Putamen (tissue), 1 donor: ENCODE results near the gene FAM184A.

ENCODE experiments used
- DNase-seq: peaks from one replicate; pipeline ENCODE4 v3.0.0-alpha.2; 2016; ENCODE audit warnings: low spot score

The FAM184A gene

DNA sequence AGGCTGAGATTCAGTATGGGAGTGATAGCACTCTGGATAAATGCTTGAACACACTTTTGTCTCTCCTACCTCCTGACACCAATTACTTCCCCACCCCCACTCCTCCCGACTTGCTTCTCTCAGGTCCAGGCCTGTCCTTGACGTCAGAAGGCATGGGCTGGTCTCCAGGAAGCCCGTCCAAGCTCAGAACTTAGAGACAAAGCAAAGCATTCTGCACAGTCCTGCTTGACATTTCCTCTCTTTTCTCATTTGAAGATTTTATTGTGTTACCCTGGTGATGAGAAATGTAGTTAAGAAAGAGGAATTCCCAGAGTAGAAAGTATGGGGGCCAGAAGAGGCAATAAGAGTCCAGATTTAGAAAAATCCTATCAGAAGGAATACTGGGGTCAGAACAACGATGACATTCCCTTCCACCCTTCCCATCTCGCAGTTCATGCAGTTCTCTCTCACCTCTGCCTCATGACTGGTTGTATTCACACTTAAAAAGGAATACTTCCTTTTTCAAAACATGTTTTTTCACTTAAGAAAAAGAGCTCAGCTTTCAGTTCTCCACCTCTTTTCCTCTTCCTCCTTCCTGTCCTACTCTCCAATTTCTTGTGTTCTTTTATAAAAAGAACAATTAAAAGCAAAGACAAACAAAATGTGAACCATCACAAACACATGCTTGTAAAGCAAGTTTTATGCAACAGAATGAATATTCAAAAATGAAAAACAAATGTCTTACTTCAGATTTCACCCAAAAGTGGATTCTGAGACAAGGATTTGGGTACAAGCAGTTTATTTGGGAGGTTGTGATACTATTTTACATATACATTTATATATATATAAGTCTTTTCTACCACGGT lies 18.5 kb upstream of the FAM184A start:
- DNase-seq: peak; percentile 80

DNA sequence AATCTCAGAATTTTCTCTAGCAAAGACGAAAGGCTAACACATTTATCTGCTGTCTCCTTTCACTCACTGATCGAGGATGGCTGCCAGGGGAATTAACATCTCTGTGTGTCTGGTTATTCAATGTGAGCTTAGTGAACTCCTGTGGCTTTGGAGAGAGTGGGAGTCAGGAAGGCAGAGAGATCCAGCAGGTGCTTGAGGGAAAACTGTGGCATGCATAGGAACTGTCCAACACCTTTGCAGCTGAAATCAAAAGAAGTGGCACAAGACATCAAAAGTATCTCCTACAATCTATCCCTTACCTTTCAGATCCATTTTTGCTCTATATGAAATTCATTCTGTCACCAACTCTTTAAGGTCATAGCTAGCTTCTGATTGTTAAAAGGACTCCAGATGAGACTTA lies 11.8 kb upstream of the FAM184A start:
- no peak for DNase-seq

DNA sequence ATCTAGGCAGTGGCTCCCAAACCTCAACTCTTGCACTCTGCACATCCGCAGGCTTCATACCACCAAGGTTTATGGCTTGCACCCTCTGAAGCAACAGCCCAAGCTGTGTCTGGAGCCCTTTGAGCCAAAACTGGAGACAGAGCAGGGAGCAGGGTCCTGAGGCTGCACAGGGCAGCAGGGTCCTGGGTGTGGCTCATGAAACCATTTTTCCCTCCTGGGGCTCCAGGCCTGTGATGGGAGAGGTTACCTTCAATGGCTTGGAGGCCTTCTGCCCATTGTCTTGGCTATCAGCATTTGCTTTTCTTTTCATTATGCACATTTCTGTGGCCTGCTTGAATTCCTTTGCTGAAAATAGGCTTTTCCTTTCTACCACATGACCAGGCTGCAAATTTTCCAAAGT lies 6.3 kb upstream of the FAM184A start:
- no peak for DNase-seq

DNA sequence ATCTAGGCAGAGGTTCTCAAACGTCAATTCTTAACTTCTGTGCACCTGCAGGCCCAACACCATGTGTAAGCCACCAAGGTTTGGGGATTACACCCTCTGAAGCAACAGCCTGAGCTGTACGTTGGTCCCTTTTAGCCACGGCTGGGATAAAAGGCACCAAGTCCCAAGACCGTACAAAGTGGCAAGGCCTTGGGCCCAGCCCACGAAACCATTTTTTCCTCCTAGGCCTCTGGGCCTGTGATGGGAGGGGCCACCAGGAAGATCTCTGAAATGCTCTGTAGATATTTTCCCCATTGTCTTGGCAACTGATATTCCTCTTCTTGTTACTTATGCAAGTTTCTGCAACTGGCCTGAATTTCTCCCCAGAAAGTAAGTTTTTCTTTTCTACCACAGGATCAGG lies 4.5 kb upstream of the FAM184A start:
- DNase-seq: no peak

DNA sequence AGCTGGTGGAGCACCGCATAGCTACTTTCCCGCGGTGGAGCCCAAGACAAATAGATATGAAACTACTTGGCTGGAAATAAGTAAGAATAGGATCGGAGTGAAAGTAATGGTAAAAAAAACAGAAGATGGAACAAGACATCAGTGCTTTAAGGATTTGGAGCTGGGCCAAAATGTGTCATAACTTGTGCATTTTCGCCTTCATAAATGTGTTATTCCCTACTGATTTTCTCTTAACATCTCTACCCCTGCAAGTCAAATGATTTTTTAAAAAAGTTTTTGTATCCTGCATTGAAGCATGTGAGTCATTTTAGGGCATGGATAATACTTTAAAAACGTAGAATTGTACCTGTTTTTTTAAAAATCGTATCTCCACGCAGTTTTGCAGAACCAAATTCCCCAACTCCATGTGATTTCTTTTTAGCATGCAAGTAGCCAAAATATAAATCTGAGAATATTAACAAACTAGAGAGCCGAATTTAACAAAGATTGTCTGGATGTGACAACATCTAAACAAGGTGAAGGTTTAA lies 882 bp upstream of the FAM184A start:
- DNase-seq: no peak

DNA sequence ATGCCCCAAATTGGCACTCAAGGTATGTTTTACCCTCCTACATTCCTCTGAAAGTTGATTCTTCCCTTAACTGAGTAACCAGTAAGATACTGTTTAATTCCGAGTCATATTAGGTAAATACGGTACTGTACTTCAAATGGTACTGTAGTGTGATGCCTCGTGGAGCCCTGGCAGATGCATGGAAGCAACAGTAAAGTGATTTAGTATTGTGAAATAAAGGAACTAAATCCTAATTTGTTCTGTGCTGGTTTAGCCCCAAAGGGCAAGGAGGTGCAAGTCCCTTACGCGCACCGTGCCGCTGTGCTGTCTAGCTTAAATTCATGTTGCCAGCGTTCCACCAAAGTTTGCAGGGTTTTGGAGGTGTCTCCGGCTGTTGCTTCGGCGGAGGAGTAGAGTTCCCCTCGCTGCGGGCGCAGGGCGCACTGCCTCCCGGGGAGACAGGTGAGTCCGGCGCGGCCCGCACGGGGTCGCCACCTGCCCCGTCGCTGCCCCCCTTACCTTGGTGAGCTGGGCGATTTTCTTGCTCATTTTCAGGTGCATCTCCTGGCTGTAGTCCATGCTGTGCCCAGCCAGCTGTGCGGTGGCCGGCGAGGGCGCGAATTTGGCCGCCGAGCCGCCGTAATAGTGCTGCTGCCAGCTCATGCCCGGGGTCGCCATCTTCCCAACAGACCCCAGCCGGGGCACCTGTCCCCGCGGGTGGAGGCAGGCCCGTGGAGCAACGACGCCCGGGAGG lies 655 bp downstream of the FAM184A start:
- peak; percentile 47 for DNase-seq

DNA sequence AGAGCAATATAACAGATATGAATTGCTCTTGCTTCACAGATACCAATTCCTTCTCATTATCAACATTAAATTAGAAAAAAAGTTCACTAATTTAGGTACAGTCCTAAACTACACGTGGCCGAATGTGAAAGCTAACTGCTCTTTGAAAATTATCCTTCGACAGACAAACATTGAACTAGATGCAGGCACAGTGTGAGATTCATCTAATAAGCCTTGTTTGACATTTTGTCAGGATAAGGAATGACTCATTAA lies 1.1 kb downstream of the FAM184A start:
- DNase-seq: no peak

DNA sequence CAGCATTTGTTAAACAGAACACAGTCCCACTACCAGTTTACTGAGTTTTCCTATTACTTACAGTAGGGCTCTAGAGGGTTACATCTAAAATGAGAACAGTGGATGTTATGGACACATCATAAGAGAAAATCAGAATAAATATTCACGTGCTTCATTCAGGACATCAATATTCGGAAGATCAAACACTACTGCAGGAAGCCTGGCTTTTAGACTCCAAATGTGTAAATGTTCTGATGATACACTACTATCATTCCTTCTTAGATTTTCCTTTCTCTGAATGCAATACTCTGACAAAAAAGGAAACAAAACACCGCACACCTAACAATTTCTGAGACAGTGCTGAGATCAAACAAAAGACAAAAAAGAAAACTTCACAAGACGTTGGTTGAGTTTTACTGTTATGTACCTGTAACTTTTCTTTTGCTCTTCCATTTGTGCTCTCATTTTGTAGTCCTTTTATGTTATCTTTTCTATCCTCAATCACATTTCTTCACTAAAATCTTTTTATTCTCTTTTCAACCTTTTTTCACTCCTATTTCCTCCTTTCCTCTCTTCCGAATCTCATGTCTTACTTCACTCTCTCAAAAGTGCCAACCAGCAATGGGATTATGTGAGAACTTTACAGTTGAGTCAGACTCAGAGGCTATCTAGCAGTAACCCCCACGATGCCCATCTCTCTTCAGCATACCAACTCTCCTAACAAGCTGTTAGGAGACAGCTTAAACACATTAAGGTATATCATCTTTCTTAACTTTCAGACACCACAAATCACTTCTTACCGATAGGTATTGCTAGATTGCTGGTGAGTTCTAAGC lies 1.7 kb downstream of the FAM184A start:
- DNase-seq: no peak

DNA sequence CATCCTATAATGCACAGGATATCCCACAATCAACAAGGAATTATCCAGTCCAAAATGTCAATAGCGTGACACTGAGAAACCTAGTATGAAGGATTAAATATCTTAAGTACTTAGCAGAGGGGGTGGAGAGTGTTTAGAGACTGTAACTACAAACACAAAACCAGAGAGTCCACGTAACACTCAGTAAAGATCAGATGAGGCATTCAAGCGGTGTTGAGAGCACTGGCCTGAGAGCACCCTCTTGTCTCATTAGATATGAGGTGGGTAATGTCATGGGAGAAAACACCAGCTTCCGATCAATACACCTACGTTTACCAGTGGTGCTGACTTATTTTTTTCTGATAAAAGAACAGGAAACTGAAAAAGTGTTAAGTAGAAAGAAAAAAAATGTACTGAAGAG lies 2.3 kb downstream of the FAM184A start:
- DNase-seq: no peak

DNA sequence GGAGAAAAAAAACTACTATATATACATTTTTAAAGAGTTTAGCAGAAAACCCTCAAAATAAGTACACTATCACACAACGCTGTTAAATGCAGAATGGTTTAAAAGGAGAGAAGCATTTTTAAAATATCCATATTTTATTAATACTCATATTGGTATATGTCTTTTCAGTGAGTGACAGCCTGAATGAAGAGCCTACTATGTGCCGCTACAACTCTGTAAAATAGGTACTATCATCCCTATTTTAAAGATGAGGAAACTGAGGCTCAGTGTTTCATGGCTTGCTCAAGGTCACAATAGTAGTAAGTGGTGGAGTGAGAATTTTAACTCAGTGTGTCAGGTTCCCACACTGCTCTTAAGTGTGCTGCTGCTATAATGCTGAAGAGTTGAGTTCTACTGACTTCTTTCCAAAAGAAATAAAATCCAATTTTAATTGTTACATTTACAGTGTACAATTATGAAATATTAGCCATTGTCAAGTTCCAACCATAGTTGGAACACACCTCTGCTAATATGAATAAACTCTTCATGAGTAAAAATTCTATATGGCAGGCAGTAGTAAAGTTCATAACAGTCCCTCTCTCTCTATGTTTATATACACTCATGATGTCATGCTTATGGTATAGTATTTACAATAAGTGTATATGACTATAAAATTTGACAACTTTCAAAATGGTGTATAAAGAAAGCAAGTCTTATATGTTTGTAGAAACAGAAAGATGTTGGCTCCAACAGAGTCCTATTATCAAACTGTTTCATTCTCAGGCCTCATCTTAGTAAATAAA lies 3.1 kb downstream of the FAM184A start:
- no peak for DNase-seq

DNA sequence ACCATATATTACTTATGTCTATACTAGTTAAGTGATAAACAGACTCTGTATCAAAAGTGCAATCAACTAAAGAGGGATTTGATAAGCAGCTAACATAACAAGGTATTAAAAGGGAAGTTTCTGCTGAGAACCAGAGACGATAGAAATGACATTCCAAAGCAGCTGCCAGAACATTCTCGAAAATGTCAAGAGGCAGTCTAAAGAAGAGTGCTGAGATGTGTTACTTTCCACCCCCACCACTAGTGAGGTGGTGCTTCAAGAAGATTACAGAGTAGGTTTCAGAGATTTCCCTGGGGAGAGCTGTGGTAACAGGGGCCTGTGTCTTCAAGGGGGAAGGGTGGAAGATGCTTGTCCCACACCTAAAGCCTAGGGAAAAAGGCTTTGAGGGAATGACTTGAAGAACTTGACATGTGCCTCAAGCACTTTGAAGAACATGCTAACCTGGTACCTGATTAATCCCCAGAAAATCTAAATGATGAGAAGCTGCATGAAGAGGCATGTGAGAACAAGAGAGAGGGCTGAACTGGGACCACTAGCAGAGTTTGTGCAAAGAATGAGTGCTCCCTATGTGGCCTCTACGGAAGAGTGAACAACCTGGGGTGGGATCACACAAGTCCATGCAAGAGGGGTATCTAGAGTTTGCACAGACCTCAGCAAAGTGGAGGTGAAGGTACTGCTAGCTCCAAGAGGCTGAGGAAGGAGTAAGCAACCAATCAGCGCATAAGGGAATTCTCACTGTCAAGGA lies 5.0 kb downstream of the FAM184A start:
- DNase-seq: no peak

DNA sequence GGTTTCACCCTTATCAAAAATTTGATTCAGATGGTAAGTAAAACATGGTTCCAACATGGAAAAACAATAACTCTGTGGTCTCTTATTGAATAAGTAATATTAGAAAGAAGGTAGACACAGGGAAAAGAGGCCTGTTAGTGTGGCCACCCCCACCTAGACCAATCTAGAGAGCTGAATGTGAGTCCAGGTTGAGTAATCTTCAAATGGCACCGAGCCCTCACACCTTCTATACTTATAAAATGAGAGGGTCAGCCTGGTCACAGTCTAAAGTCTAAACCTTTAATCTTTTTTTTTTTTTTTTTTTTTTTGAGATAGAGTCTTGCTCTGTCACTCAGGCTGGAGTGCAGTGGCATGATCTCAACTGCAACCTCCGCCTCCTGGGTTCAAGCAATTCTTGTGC lies 6.9 kb downstream of the FAM184A start:
- no peak for DNase-seq

DNA sequence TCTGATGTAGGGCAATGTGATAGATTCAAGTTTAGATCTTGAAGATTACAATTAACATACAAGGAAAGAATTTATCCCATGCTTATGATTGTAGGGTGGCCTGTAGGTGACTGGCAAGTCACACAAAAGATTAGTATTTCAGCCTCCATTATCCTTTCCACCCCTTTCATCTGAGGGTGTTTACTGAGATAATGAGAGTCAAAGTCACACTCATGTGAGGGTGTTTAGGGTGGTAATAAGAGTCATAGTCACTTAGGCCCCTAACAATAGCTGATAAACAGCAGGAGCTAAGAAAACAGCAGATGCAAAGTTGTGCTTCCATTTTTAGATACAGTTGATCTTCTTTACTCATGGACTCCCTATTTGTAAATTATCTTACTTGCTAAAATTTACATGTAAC lies 11.4 kb downstream of the FAM184A start:
- no peak for DNase-seq

DNA sequence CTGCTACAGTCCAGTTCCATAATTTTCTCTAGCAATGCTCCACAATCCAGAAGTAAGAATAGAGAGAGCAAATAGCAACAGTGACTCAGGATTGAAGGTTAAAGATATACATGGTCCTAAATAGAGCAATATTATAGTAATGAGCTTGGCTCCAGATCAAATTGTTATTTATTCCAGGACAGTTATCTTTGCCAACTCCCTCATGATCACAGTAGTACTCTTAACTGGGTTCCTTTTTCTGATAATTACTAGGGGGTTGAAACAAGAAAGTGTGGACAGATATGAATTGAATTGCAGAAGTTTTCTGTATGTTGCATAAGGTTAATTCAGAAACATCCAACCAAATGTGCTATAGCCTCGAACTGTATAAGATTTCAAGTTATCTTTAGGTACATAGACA lies 11.9 kb downstream of the FAM184A start:
- no peak for DNase-seq

DNA sequence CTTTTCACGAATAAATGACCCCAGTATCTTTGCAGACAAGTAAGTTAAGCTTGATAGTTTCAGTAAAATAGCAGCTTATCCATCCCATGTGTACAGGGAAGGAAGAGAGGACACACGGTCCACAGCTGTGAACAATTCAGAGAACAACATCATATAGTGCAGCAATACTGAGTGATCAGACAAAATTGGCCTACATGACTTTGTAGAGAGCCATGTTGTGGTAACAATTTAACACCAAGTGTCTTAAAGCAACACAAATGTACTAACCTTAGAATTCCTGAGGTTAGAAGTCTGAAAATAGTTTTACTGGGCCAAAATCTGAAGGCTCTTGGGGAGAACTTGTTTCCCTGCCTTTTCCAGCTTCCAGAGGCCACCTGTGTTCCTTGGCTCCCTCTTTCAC lies 12.5 kb downstream of the FAM184A start:
- no peak for DNase-seq

DNA sequence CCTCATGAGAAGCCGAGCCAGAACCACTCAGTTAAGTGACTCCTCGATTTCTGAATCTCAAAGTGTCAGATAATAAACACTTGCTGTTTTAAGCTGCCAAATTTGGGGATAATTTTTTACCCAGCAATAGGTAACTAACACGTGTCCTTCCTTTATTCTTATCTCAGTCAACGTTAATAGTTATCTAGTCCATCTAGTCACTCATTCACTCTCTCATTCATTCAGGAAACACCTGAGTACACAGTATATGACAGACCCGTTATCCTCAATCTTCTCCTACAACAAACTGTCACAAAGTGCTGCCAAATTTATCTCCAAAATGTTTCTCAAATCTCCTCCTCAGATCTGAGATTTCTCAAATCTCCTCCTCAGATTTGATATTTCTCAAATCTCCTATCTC lies 13.1 kb downstream of the FAM184A start:
- no peak for DNase-seq

DNA sequence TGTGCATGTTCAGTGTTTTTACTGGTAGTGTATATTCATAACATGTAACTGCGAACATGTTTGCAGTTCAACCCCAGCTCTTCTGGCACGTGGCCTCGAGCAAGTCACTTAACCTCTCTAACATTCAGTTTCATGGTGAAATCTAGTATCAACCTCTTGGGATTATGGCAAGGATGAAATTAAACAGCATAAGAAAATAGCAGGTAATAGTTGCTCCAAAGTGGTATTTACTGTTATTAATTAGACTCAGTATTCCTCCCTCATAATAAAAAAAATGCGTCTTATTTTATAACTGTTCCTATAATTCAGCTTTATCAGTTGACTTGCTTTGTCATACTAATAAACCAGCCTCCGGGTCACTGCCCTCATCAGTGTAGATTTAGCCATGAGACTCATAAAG lies 15.0 kb downstream of the FAM184A start:
- DNase-seq: no peak

DNA sequence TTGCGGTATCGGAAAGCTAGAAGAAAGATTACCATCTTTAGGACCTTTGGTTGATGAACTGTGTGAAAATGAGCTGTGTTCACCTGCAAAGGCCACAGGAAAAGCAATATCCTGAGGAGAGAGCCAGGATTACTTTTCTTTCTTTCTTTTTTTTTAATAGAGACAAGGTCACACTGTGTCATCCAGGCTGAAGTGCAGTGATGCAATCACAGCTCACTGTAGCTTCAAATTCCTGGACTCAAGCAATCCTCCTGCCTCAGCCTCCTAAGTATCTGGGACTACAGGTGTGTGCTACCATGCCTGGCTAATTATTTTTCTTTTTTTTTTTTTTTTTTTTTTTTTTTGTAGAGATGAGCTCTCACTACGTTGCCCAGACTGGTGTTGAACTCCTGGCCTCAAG lies 17.2 kb downstream of the FAM184A start:
- no peak for DNase-seq

DNA sequence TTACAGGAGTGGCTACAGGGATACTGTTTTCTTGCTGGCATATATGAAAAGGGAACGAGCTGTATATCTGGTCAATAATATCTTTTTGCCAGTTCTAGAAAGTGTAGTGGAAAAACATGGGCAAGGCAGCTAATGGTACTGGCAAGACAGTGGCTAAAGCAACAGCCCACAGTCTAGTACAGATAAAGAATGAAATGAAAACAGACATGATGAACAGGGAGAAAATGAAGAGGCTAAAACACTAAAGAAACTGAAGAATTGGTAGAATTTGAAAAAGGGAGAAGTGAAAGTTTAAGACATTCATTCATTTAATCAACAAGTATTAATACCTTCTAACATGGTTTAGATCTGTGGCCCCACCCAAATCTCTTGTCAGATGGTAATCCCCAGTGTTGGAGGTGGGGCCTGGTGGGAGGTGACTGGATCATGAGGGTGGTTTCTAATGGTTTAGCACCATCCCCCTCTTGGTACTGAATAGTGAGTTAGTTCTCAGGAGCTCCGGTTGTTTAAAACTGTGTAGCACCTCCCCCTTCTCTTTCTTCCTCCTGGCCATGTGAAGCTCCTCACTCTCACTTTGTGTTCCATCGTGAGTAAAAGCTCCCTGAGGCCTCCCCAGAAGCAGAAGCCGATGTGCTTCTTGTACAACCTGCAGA lies 18.1 kb downstream of the FAM184A start:
- DNase-seq: no peak

DNA sequence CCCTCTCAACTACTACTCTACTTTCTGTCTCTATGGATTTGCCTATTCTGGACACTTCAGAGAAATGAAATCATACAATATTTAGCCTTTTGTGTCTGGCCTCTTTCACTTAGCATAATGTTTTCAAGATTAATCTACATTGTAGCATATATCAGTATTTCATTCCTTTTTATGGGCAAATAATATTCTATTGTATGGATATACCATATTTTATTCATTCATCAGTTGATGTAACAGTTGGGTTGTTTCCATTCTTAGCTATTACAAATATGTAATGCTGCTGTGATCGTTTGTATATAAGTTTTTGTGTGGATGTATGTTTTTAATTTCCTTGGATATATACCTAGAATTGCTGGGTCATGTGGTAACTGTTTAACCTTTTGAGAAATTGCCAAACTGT lies 23.4 kb downstream of the FAM184A start:
- DNase-seq: no peak

DNA sequence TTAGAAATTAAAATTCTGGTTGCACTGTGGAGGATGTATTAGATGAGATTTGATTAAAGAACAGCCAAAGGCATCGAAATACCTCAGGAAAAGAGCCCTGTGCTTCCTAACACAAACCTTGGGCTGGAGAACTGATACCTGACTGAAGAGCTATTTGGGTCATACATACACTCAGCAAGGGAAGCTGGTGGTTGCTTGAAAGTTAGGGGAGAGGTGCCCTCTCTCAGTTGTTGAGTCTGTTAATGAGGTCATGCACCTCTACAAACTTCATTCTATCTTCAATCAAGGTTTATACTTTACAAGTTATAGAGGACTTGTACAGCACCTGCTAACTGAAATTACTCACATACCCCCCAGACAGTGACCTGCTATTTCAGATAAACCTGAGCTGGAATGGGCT lies 25.5 kb downstream of the FAM184A start:
- DNase-seq: no peak
